Activated CD4-positive, alpha-beta T cell treated with anti-CD3 and anti-CD28 coated beads, Interleukin-2, amount 50 U/mL, for 24 hours (primary cell): ENCODE results near the gene WFS1.

Source experiments
- DNase-seq, 2 donors: peaks; one replicate each; pipeline ENCODE4 v3.0.0-alpha.2; 2020; ENCODE audit warnings: low read depth in 1 of 2, low spot score in 1 of 2

Gene WFS1

GRCh38 chr4:6298852-6299251 lies 29.2 kb downstream of the WFS1 start:
- DNase-seq, result no peak

GRCh38 chr4:6299875-6300274 lies 30.2 kb downstream of the WFS1 start:
- DNase-seq, result no peak

- no peak for DNase-seq
Measured at GRCh38 chr4:6300359-6300758, 30.7 kb downstream of the WFS1 start.

GRCh38 chr4:6301051-6301731 lies 31.5 kb downstream of the WFS1 start:
- no peak for DNase-seq

GRCh38 chr4:6301732-6302442 lies 32.2 kb downstream of the WFS1 start:
- no peak for DNase-seq

GRCh38 chr4:6302869-6303268 lies 33.2 kb downstream of the WFS1 start:
- DNase-seq, result no peak

- DNase-seq, result no peak
Measured at GRCh38 chr4:6303943-6304342, 34.3 kb downstream of the WFS1 start.

GRCh38 chr4:6306299-6306698 lies 36.6 kb downstream of the WFS1 start:
- no peak for DNase-seq

GRCh38 chr4:6307230-6307629 lies 37.6 kb downstream of the WFS1 start:
- DNase-seq, result no peak

GRCh38 chr4:6307891-6308290 lies 38.2 kb downstream of the WFS1 start:
- DNase-seq, result no peak

GRCh38 chr4:6308899-6309643 lies 39.4 kb downstream of the WFS1 start:
- DNase-seq, result no peak

- DNase-seq, result no peak
Measured at GRCh38 chr4:6309777-6310176, 40.1 kb downstream of the WFS1 start.

GRCh38 chr4:6313216-6313615 lies 43.6 kb downstream of the WFS1 start:
- no peak for DNase-seq

GRCh38 chr4:6316461-6317003 lies 46.9 kb downstream of the WFS1 start:
- no peak for DNase-seq

- no peak for DNase-seq
Measured at GRCh38 chr4:6318206-6318605, 48.6 kb downstream of the WFS1 start.

- DNase-seq, result no peak
Measured at GRCh38 chr4:6319530-6320150, 50.0 kb downstream of the WFS1 start.

- DNase-seq, result no peak
Measured at GRCh38 chr4:6320663-6321062, 51.0 kb downstream of the WFS1 start.

GRCh38 chr4:6321361-6321760 lies 51.7 kb downstream of the WFS1 start:
- DNase-seq, result no peak

GRCh38 chr4:6322067-6322760 lies 52.6 kb downstream of the WFS1 start:
- DNase-seq, result no peak

GRCh38 chr4:6322761-6323566 lies 53.3 kb downstream of the WFS1 start:
- DNase-seq, result no peak
